MCF 10A (cell line): ENCODE data around the gene SERINC3. TPM values are rescaled to one million over a fixed set of nuclear protein-coding genes. Genes with fewer than 3 reads are reported as not detected.

Experiments
- BruUV-seq: library from RNA; stranded (reverse); fragments of 400-500 nt; replicated peaks from 2 replicates; lab custom pipeline; 2021; lab: Mats Ljungman, UMichigan
- CTCF ChIA-PET: fragments of 300-600 bp; sonication (Branson Sonifier 250); formaldehyde crosslinking; extraction: SDS; loops from one replicate; lab custom pipeline; 2021; ENCODE audit warnings: antibody characterized with exemption, inconsistent platforms; lab: Yijun Ruan, JAX
- POLR2A ChIA-PET: fragments of 300-600, 350-650 bp; sonication (Branson Sonifier 250); formaldehyde crosslinking; extraction: SDS; loops from one replicate; lab custom pipeline; 2020; ENCODE audit warnings: antibody characterized with exemption, inconsistent platforms; lab: Yijun Ruan, JAX
- DNase-seq: peaks from one replicate; pipeline ENCODE4 v3.0.0-alpha.2; 2018; ENCODE audit not compliant: unreplicated experiment
- H3K27ac Mint-ChIP-seq: one replicate; pipeline ENCODE4 v1.8.0; 2022; ENCODE audit warnings: mild to moderate bottlenecking, low read depth, mixed read lengths; ENCODE audit not compliant: unreplicated experiment
- H3K27me3 Mint-ChIP-seq: one replicate; pipeline ENCODE4 v1.8.0; 2022; ENCODE audit warnings: mixed read lengths; ENCODE audit not compliant: insufficient read depth, unreplicated experiment
- H3K36me3 Mint-ChIP-seq: one replicate; pipeline ENCODE4 v1.8.0; 2022; ENCODE audit warnings: mild to moderate bottlenecking, moderate library complexity, mixed read lengths; ENCODE audit not compliant: insufficient read depth, unreplicated experiment
- H3K4me1 Mint-ChIP-seq: one replicate; pipeline ENCODE4 v1.8.0; 2022; ENCODE audit warnings: mixed read lengths; ENCODE audit not compliant: insufficient read depth, unreplicated experiment
- H3K4me3 Mint-ChIP-seq: one replicate; pipeline ENCODE4 v1.8.0; 2022; ENCODE audit warnings: mild to moderate bottlenecking, moderate library complexity, mixed read lengths; ENCODE audit not compliant: unreplicated experiment
- H3K9me3 Mint-ChIP-seq: one replicate; pipeline ENCODE4 v1.8.0; 2022; ENCODE audit warnings: mixed read lengths; ENCODE audit not compliant: unreplicated experiment
- CTCF ChIP-seq: fragments of 200-600 bp; IDR thresholded peaks from one replicate; pipeline ENCODE4 v1.8.0; 2022; ENCODE audit warnings: antibody characterized with exemption, mild to moderate bottlenecking; ENCODE audit not compliant: unreplicated experiment
- intact Hi-C: fragments of 100-400 bp; cut with micrococcal nuclease; formaldehyde crosslinking; loops from 2 replicates; pipeline ENCODE4 v1.14.1; 2022
- total RNA-seq: library from RNA; stranded (reverse); gene quantifications from 2 replicates; pipeline ENCODE4 v1.2.3, GENCODE V29; 2022

The SERINC3 gene
- total RNA-seq, 1 experiment from 2014 or later = 104 TPM

GRCh38 chr20:44479643-44480042, 42.2 kb downstream of the SERINC3 start:
- no peak for DNase-seq
- Mint-ChIP-seq H3K36me3 (peaks cover 45% of the 10 kb centered on the region), H3K9me3 (no peaks in the 10 kb centered on the region), H3K4me1 (peaks cover 28% of the 10 kb centered on the region), H3K27me3 (no peaks in the 10 kb centered on the region), H3K4me3 (no peak overlapping the region), H3K27ac (no peak overlapping the region)
- intact Hi-C loops = loop anchor here (10.0 kb wide), 3 partner anchors 45 to 365 kb away; partner anchors contain the start of gene SERINC3
- TF ChIP-seq CTCF = no peak
- BruUV-seq = no TSS peak
- ChIA-PET POLR2A (interaction anchor here (1.2 to 1.7 kb wide), 3 partner anchors 13 to 42 kb away, joined by 5 to 8 read pairs (median 5); partner anchors contain the start of gene SERINC3), CTCF (interaction anchor here (0.6 to 1.3 kb wide), 3 partner anchors 9 to 168 kb away, joined by 3 to 6 read pairs (median 3); partner anchors contain the start of gene FITM2)

- intact Hi-C loops = loop anchor here (10.0 kb wide), 3 partner anchors 47 to 363 kb away; partner anchors contain the start of gene SERINC3
- peaks cover 28% of the 10 kb centered on the region for H3K4me1 Mint-ChIP-seq
- peaks cover 31% of the 10 kb centered on the region for H3K36me3 Mint-ChIP-seq
- TF ChIP-seq CTCF = no peak
- ChIA-PET CTCF (interaction anchor here (1.0 to 3.3 kb wide), 4 partner anchors 17 to 261 kb away, joined by 3 to 20 read pairs (median 4); no protein-coding TSS in a partner anchor), POLR2A (interaction anchor here (1.2 to 3.8 kb wide), 5 partner anchors 13 to 130 kb away, joined by 4 to 62 read pairs (median 26); partner anchors contain the start of gene SERINC3)
- no peaks in the 10 kb centered on the region for H3K9me3 Mint-ChIP-seq
- no peak overlapping the region for H3K4me3 Mint-ChIP-seq
- DNase-seq = no peak
- no peaks in the 10 kb centered on the region for H3K27me3 Mint-ChIP-seq
- no peak overlapping the region for H3K27ac Mint-ChIP-seq
- BruUV-seq = no TSS peak
Measured at GRCh38 chr20:44478206-44478605, 43.7 kb downstream of the SERINC3 start.

- Mint-ChIP-seq H3K4me3 (peak overlapping the region; percentile 98), H3K4me1 (peaks cover 28% of the 10 kb centered on the region), H3K9me3 (no peaks in the 10 kb centered on the region), H3K36me3 (peaks cover 20% of the 10 kb centered on the region), H3K27ac (peak overlapping the region; percentile 98), H3K27me3 (no peaks in the 10 kb centered on the region)
- CTCF ChIA-PET = interaction anchor here (0.5 to 16.6 kb wide), 7 partner anchors 9 to 261 kb away, joined by 3 to 347 read pairs (median 4); partner anchors contain the start of gene FITM2
- no peak for TF ChIP-seq CTCF
- no peak for DNase-seq
- POLR2A ChIA-PET = interaction anchor here (0.7 to 3.8 kb wide), 16 partner anchors 8 to 408 kb away, joined by 3 to 62 read pairs (median 8); partner anchors contain the start of genes SERINC3 and YWHAB
- BruUV-seq = no TSS peak
- intact Hi-C loops = loop anchor here (10.0 kb wide), 3 partner anchors 48 to 362 kb away; partner anchors contain the start of gene SERINC3
Measured at GRCh38 chr20:44477151-44477550, 44.7 kb downstream of the SERINC3 start.
